ENCODE results near the gene XYLT2. TPM values are rescaled to one million over a fixed set of nuclear protein-coding genes. Genes with fewer than 3 reads are reported as not detected.
A peak's percentile ranks its signal among the peaks of the same experiment; 100 is the strongest.

The XYLT2 gene
- total RNA-seq, 4 donors from 2014 or later: 17.7 to 41.3 (median 27.1) TPM

GRCh38 chr17:50303051-50303450, 42.9 kb upstream of the XYLT2 start:
- H3K27me3 ChIP-seq: no peaks in the 10 kb centered on the region
- peaks cover 0 to 9% (median 0%) of the 10 kb centered on the region in 4 donors for H3K4me1 ChIP-seq
- H3K4me3 ChIP-seq: no peak overlapping the region
- no peaks in the 10 kb centered on the region for H3K36me3 ChIP-seq
- H3K27ac ChIP-seq: no peak overlapping the region
- DNase-seq: no peak
- no peak for TF ChIP-seq CTCF (IDR thresholded peaks at IDR 0.05)
- TF ChIP-seq POLR2A (IDR thresholded peaks at IDR 0.05): no peak
- no peaks in the 10 kb centered on the region for H3K9me3 ChIP-seq

- Histone ChIP-seq H3K27ac (no peak overlapping the region), H3K4me1 (peaks cover 0 to 9% (median 0%) of the 10 kb centered on the region in 4 donors), H3K27me3 (no peaks in the 10 kb centered on the region), H3K36me3 (no peaks in the 10 kb centered on the region), H3K9me3 (no peaks in the 10 kb centered on the region), H3K4me3 (no peak overlapping the region)
- no peak for DNase-seq
- TF ChIP-seq POLR2A (IDR thresholded peaks at IDR 0.05) (no peak), CTCF (IDR thresholded peaks at IDR 0.05) (no peak)
These were observed 42.3 kb upstream of the XYLT2 start for GRCh38 chr17:50303596-50303995.

- H3K27me3 ChIP-seq: no peaks in the 10 kb centered on the region
- H3K27ac ChIP-seq: peak overlapping the region in 1 of 4 donors; percentile 10
- TF ChIP-seq CTCF (IDR thresholded peaks at IDR 0.05): no peak
- no peak for TF ChIP-seq POLR2A (IDR thresholded peaks at IDR 0.05)
- H3K36me3 ChIP-seq: no peaks in the 10 kb centered on the region
- DNase-seq: no peak
- peaks cover 0 to 9% (median 0%) of the 10 kb centered on the region in 4 donors for H3K4me1 ChIP-seq
- H3K4me3 ChIP-seq: no peak overlapping the region
- no peaks in the 10 kb centered on the region for H3K9me3 ChIP-seq
These were observed 41.0 kb upstream of the XYLT2 start for GRCh38 chr17:50304781-50305404.

- Histone ChIP-seq H3K4me1 (peaks cover 0 to 9% (median 0%) of the 10 kb centered on the region in 4 donors), H3K27ac (no peak overlapping the region), H3K36me3 (no peaks in the 10 kb centered on the region), H3K9me3 (no peaks in the 10 kb centered on the region), H3K4me3 (no peak overlapping the region), H3K27me3 (no peaks in the 10 kb centered on the region)
- DNase-seq: no peak
- no peak for TF ChIP-seq POLR2A (IDR thresholded peaks at IDR 0.05)
- TF ChIP-seq CTCF (IDR thresholded peaks at IDR 0.05): no peak
These were observed 38.3 kb upstream of the XYLT2 start for GRCh38 chr17:50307654-50308053.

- Histone ChIP-seq H3K4me3 (no peak overlapping the region), H3K27ac (no peak overlapping the region), H3K4me1 (peaks cover 0 to 9% (median 0%) of the 10 kb centered on the region in 4 donors), H3K9me3 (no peaks in the 10 kb centered on the region), H3K27me3 (no peaks in the 10 kb centered on the region), H3K36me3 (no peaks in the 10 kb centered on the region)
- TF ChIP-seq POLR2A (IDR thresholded peaks at IDR 0.05): no peak
- no peak for TF ChIP-seq CTCF (IDR thresholded peaks at IDR 0.05)
- no peak for DNase-seq
These were observed 37.3 kb upstream of the XYLT2 start for GRCh38 chr17:50308666-50309065.
